Gastroesophageal sphincter (tissue), 3 donors: ENCODE measurements around the gene BRD4.

ENCODE experiments used
- POLR2A ChIP-seq, 2 donors: fragments of 450-650 bp; IDR thresholded peaks; one replicate each; pipeline ENCODE4 v1.6.1; 2017; ENCODE audit warnings: antibody characterized with exemption in 2 of 2, mild to moderate bottlenecking in 2 of 2, moderate library complexity in 1 of 2
- TF ChIP-seq, protein P1 (sequence below), 4 experiments: fragments of 200-600 bp in 2 of 4; fragments of 450-650 bp in 2 of 4; sonication (generic) in 1 of 4; IDR thresholded peaks; one replicate each; pipeline ENCODE4 v1.5.1; 2017 to 2019; ENCODE audit warnings: antibody characterized with exemption in 4 of 4, mild to moderate bottlenecking in 2 of 4, moderate library complexity in 2 of 4

DNA sequence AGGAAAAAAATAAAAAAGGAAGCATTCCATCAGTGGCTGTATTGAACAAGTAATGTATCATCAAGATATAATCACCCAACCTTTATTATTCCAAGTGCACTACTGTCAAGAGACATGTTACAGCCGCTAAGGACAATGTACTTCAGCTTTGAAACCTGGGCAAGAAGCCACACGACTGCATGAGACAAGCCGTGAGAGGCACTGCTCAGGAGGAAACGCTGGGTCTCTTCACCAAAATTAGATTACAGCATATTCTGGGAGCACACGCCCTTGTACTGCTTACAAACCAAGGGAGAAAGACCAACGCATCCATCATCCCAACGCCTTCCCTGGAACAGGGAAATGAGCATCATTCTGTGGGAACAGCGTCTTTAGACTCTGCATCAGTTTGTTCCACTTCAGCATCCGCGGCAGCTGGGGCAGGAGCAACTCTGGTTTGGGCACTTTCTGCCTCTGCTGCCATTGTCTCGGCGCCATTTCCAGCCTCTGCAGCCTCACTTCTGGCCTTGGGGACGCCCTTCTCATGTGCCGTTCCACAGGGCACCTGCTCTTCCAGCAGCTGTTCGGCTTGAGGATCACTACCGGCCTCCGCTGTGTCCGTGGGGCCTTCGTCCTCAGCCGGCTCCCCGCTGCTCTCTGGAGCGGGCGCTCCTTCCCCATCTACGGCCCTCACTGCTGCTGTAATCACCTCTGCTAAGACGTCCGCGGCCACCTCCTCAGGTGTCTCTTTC lies 22.4 kb upstream of the BRD4 start:
- TF ChIP-seq POLR2A (IDR thresholded peaks at IDR 0.05) = no peak
- TF ChIP-seq, protein P1, sequence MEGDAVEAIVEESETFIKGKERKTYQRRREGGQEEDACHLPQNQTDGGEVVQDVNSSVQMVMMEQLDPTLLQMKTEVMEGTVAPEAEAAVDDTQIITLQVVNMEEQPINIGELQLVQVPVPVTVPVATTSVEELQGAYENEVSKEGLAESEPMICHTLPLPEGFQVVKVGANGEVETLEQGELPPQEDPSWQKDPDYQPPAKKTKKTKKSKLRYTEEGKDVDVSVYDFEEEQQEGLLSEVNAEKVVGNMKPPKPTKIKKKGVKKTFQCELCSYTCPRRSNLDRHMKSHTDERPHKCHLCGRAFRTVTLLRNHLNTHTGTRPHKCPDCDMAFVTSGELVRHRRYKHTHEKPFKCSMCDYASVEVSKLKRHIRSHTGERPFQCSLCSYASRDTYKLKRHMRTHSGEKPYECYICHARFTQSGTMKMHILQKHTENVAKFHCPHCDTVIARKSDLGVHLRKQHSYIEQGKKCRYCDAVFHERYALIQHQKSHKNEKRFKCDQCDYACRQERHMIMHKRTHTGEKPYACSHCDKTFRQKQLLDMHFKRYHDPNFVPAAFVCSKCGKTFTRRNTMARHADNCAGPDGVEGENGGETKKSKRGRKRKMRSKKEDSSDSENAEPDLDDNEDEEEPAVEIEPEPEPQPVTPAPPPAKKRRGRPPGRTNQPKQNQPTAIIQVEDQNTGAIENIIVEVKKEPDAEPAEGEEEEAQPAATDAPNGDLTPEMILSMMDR (IDR thresholded peaks at IDR 0.05) = no peak
